HG03575 (cell line): ENCODE results near the gene ICOS.
"Not testable (repeated sequence)": the region's sequence is repeated elsewhere in the genome, so short reads cannot be mapped to it uniquely, and the experiment has no call there.

Source experiments
- ATAC-seq: cut with Tn5 transposase; IDR thresholded peaks from one replicate; pipeline ENCODE4 v1.9.1; 2021; ENCODE audit not compliant: unreplicated experiment, insufficient number of reproducible peaks, low FRiP score; ENCODE audit errors: extremely low read depth

ICOS gene

DNA sequence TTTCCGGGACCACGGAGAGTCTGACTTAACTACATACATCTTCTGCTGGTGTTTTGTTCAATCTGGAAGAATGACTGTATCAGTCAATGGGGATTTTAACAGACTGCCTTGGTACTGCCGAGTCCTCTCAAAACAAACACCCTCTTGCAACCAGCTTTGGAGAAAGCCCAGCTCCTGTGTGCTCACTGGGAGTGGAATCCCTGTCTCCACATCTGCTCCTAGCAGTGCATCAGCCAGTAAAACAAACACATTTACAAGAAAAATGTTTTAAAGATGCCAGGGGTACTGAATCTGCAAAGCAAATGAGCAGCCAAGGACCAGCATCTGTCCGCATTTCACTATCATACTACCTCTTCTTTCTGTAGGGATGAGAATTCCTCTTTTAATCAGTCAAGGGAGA lies 23.1 kb downstream of the ICOS start:
- no peak for ATAC-seq

- ATAC-seq: no peak
These were observed 24.2 kb downstream of the ICOS start for GRCh38 chr2:203960811-203961210.

- ATAC-seq: not testable (repeated sequence)
These were observed 28.6 kb downstream of the ICOS start for GRCh38 chr2:203965190-203965589.

GRCh38 chr2:203971251-203971650 lies 34.7 kb downstream of the ICOS start:
- no peak for ATAC-seq

DNA sequence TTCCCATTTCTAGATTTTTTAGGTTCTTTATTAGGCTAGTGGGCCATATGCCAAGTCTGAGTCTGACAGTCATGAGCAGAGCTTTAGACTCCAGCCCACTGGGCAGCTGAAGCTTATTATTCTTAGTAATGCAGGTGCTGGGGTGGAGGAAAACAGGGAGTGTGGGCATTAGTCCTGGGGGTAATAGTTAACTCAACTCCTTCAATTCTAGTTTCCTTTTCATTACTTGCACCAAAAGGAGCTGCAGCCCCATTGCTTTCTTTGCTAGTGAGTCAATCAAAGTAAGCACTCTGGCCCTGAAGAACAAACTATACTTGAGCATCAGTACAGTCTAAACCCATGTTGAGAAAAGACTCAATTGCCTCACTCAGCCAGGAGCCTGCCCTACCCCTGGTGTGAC lies 35.5 kb downstream of the ICOS start:
- no peak for ATAC-seq

- no peak for ATAC-seq
These were observed 36.4 kb downstream of the ICOS start for GRCh38 chr2:203973000-203973399.

GRCh38 chr2:203973676-203974075 lies 37.1 kb downstream of the ICOS start:
- ATAC-seq: no peak

DNA sequence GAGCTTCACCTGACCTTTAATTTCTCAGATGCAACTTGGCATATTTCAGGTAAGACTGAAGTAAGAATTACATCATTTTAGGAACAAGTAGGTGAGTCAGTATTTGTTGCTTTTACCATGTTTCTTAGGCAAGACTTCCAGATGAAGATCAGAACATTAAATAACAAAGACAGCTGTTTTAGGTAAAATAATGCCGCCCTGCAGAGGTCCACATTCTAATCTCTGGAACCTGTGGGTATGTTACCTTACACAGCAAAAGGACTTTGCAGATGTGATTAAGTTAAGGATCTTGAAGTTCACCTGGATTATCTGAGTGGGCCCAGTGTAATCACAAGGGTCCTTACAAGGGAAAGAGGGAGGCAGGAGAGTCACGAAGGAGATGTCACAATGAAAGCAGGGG lies 39.3 kb downstream of the ICOS start:
- ATAC-seq: no peak

DNA sequence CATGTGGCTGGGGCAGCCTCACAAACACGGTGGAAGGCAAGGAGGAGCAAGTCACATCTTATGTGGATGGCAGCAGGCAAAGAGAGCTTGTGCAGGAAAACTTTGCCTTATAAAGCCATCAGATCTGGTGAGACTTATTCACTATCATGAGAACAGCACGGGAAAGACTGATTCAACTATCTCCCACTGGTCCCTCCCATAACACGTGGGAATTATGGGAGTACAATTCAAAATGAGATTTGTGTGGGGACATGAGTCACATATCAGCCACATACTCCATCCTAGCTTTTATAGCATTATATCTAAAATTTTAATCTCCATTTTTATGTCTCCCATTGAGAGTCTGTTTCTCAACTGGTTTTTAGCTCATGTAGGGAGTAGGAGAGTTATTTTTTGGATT lies 45.7 kb downstream of the ICOS start:
- no peak for ATAC-seq

DNA sequence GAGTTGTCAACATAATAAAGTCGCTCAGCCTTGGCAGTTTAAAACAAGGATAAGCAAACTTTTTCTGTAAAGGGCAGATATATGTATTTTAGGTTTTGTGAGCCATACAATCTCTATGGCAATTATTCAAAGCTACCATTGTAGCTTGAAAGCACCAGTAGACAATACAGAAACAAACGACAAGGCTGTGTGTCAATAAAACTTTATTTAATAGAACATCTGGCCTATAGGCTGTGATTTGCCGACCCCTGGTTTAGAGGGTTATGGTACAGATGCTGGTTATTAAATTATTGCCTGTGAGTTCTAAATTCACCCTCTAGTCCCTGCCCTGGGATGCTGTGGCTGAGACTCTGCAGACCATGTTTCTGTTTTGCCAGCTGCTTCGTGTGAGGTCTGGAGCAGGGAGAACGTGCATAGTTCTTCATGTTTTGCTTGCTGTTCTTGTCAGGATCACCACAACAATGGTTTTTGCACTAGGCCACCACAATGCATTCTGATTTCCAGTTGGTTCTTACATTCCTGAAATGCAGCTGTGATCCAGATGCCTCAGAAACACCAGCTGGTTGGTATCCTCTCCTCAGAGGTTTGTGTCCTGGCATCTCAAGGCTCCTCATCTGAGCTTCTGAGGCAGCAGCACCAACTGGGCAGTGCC lies 46.6 kb downstream of the ICOS start:
- ATAC-seq: no peak

GRCh38 chr2:203985978-203986377 lies 49.4 kb downstream of the ICOS start:
- not testable (repeated sequence) for ATAC-seq

- ATAC-seq: no peak
These were observed 51.4 kb downstream of the ICOS start for GRCh38 chr2:203987959-203988358.

DNA sequence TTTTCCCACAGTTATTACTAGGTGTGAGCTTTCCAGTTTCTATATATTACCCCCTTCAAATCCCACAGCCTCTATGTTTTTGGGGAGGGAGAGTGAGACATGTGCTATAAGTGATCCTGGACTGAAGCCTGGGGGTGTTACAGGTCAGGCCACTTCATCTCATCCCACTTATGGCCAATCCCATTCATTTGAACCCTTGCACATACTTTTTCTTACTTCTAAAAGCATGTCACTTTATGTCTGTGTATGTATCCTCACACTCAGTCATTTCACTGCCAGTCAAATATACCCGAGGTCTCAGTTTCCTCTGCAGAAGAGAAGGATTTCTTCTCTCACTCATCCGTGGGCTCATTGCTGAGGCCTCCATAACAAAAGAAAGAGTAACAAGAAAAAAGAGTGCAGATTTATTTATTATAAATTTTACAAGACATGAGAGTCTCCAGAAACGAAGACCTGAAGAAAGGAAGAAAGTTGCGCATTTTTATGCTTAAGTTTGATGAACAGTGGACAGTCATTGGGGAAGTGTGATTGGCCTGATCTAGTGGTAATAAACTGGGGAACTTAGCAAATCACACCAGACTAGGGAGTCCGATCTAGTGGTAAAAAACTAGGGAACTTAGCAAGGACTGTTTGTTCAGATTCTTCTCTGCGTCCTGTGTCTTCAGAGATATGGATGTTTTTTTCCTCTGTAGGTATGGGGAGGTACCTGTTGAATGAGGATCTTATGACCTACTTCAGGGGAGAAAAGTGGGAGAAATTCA lies 52.1 kb downstream of the ICOS start:
- ATAC-seq: no peak

- ATAC-seq: no peak
These were observed 53.0 kb downstream of the ICOS start for GRCh38 chr2:203989521-203989920.

- no peak for ATAC-seq
These were observed 55.9 kb downstream of the ICOS start for GRCh38 chr2:203992509-203992908.

GRCh38 chr2:203993011-203993410 lies 56.4 kb downstream of the ICOS start:
- ATAC-seq: no peak

- no peak for ATAC-seq
These were observed 57.0 kb downstream of the ICOS start for GRCh38 chr2:203993560-203993959.

GRCh38 chr2:203994735-203995134 lies 58.2 kb downstream of the ICOS start:
- ATAC-seq: no peak

DNA sequence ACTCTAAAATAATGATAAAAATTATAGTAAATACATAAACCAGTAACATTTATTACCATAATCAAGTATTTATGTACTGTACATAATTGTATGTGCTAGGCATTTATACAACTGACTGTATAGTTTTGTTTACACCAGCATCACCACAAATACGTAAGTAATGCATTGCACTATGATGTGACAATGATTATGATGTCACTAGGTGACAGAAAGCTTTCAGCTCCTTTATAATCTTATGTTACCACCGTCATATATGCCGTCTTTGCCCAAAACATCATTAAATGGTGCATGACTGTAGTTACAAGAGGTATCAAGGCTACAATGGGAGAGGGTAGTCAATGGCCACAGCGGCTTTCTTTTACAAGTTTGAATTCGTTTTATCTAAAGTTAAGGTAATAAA lies 60.1 kb downstream of the ICOS start:
- no peak for ATAC-seq

DNA sequence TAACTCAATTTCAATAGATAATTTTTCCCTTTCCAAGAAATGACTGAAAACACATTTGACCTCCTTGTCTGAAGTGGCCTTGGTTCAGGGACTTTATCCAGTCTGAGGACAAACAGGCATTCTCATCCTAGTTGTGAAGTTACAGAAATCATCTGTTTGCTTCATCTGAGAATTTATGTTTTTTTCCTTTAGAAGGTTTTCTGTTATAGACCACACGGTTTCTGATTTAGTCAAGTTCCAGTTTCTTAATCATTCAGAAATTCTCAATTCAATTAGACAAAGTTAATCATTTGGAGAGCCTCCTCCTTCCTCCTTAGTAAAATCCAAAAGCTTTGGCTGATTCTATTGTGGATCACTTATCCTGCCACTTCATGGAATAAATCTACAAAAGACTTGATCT lies 60.9 kb downstream of the ICOS start:
- ATAC-seq: no peak
